ENCODE measurements around the gene PRKCZ. TPM values are rescaled to one million over a fixed set of nuclear protein-coding genes. Genes with fewer than 3 reads are reported as not detected.

Gene PRKCZ
- total RNA-seq, 2 donors from 2014 or later = 9.6 to 10.9 TPM

DNA sequence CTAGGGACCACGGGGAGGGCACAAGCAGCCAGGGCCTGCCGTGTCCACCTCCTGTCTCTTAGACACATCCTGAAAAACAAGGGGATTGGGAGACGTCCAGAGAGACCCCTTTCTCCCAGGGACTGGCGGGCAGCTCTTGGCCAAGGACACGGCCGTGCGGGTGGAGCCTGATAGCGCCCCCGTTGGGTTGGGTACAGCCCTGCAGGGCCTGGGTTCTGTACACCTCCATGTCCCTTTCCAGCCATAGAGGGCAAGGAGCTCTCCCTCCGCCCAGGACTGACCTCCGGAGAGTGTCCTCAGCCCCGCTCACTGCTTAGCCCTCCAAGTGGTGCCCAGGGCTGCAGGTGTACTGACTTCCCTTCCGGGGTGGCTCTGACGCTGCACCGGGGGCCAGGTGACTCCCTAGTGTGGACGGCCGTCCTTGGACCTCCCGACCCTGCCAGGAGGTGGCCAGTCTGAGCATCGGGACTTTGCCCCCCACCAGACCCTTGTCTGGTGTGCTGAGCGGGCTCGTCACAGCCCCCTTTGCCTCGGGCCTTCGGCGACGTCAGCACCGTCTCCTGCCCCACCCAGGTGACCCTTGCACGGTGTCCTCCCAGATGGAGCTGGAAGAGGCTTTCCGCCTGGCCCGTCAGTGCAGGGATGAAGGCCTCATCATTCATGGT lies 5.8 kb downstream of the PRKCZ start:
- intact Hi-C loops (cut with DNase I) = no loop called here
- no peaks in the 10 kb centered on the region for H3K27me3 ChIP-seq
- 85 to 92% methylated on average over 17 to 26 of the region's 29 CpGs for WGBS, 2 donors
- peaks cover 11% of the 10 kb centered on the region for H3K4me1 ChIP-seq
- no peaks in the 10 kb centered on the region for H3K9me3 ChIP-seq
- H3K27ac ChIP-seq = no peak overlapping the region
- TF ChIP-seq POLR2A (IDR thresholded peaks at IDR 0.05) = no peak
- TF ChIP-seq, protein P1, sequence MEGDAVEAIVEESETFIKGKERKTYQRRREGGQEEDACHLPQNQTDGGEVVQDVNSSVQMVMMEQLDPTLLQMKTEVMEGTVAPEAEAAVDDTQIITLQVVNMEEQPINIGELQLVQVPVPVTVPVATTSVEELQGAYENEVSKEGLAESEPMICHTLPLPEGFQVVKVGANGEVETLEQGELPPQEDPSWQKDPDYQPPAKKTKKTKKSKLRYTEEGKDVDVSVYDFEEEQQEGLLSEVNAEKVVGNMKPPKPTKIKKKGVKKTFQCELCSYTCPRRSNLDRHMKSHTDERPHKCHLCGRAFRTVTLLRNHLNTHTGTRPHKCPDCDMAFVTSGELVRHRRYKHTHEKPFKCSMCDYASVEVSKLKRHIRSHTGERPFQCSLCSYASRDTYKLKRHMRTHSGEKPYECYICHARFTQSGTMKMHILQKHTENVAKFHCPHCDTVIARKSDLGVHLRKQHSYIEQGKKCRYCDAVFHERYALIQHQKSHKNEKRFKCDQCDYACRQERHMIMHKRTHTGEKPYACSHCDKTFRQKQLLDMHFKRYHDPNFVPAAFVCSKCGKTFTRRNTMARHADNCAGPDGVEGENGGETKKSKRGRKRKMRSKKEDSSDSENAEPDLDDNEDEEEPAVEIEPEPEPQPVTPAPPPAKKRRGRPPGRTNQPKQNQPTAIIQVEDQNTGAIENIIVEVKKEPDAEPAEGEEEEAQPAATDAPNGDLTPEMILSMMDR (IDR thresholded peaks at IDR 0.05) = no peak
- no peak for DNase-seq
- H3K4me3 ChIP-seq = no peak overlapping the region
- H3K36me3 ChIP-seq (replicated peaks in 1 of 2; ENCODE audit: insufficient read depth in 1 of 2, low read depth in 2 of 2) = no peaks in the 10 kb centered on the region
- ATAC-seq = peak; percentile 36

DNA sequence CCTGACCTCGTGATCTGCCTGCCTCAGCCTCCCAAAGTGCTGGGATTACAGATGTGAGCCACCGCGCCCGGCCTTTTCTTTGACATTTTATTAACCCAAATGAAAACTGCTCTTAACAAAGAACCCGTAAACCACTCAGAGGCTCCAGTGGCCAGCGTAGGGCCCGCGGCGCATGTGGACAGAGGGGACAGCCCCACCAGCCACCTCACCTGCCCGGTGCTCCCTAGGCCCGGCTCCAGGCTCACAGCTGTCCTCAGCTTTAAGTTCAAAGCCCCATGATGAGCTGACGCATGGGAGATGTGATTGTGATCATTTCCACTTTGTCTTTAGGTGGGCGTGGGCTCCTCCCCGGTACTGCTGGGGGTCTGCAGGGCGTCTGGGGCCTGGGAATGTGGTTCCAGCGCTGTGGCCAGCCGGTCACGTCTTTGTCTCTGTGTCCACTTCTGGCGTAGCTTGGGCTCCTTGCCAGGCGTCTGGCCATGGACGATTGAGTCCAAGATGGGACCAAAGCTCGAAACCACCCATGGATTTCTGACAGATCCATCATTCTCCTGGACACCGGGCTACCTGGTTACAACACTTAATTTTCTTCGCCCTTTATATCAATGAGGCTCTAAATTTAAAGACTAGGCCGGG lies 6.9 kb downstream of the PRKCZ start:
- no peaks in the 10 kb centered on the region for H3K9me3 ChIP-seq
- H3K4me3 ChIP-seq = no peak overlapping the region
- DNase-seq = no peak
- TF ChIP-seq, protein P1 (IDR thresholded peaks at IDR 0.05) = no peak
- no peak for TF ChIP-seq POLR2A (IDR thresholded peaks at IDR 0.05)
- ATAC-seq = no peak
- H3K4me1 ChIP-seq = peaks cover under 1% of the 10 kb centered on the region
- H3K27ac ChIP-seq = no peak overlapping the region
- 93% methylated on average over 23 to 25 of the region's 25 CpGs for WGBS, 2 donors
- H3K36me3 ChIP-seq (replicated peaks in 1 of 2; ENCODE audit: insufficient read depth in 1 of 2, low read depth in 2 of 2) = no peaks in the 10 kb centered on the region
- H3K27me3 ChIP-seq = no peaks in the 10 kb centered on the region
- intact Hi-C loops (cut with DNase I) = no loop called here

DNA sequence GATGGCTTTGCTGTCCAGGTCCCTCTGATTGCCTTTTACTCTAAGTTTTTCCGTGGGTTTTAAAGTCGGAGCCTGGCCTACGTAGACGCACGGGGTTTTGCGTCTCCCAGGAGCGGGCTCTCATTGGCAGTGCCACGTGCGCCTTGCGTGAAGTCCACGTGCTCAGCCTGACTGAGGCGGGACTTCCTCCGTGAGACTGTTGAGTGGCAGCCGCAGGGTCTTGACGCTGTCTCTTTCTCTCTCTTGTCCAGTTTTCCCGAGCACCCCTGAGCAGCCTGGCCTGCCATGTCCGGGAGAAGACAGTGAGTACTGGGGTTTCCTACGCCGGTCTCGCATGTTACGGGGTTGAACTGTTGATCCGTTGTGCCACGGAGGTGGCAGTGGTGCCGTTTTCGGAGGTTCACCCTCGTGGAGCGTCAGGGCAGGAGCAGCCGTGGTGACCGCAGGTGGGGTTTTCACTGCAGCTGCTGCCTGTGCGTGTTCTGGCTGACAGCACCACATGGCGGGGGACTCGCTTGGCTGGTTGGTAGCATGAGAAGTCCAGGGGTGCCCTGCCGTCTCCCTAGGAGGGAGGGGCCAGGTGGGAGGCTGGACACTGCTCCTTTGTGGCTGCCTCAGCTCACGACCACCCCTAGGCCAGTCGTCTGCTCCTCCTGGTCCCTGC lies 9.2 kb downstream of the PRKCZ start:
- WGBS, 2 donors = 90 to 94% methylated on average over 32 to 35 of the region's 35 CpGs
- Histone ChIP-seq H3K36me3 (replicated peaks in 1 of 2; ENCODE audit: insufficient read depth in 1 of 2, low read depth in 2 of 2) (no peaks in the 10 kb centered on the region), H3K9me3 (peaks cover 0 to 1% (median 0%) of the 10 kb centered on the region in 3 donors), H3K4me1 (no peaks in the 10 kb centered on the region), H3K4me3 (no peak overlapping the region), H3K27me3 (no peaks in the 10 kb centered on the region), H3K27ac (no peak overlapping the region)
- intact Hi-C loops (cut with DNase I) = no loop called here
- DNase-seq (no peak), ATAC-seq (no peak)
- TF ChIP-seq, protein P1 (IDR thresholded peaks at IDR 0.05) = no peak
- no peak for TF ChIP-seq POLR2A (IDR thresholded peaks at IDR 0.05)

DNA sequence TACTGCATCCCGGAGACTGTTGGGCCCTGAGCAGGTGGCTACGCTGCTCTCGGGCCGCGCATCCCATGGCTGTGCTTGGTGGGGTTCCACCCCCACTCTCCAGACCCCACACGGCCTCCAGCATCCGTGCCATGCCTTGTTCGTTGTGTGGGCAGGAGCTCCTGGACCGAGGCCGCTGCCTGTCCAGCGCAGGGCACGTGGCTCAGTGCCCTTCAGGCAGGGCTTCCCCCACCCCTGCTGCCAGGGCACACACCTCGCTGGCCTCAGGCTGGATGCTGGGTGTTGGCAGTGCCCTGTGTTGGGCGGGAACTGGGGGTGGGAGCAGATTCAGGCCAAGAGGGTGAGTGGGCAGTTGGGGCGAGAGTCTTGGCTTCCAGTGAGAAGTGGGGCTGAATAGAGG lies 9.9 kb downstream of the PRKCZ start:
- 89 to 95% methylated on average over 2 to 15 of the region's 15 CpGs for WGBS, 2 donors
- Histone ChIP-seq H3K27me3 (no peaks in the 10 kb centered on the region), H3K36me3 (replicated peaks in 1 of 2; ENCODE audit: insufficient read depth in 1 of 2, low read depth in 2 of 2) (no peaks in the 10 kb centered on the region), H3K9me3 (peaks cover 0 to 5% (median 0%) of the 10 kb centered on the region in 3 donors), H3K4me3 (no peak overlapping the region), H3K27ac (no peak overlapping the region), H3K4me1 (no peaks in the 10 kb centered on the region)
- ATAC-seq = no peak
- no peak for TF ChIP-seq POLR2A (IDR thresholded peaks at IDR 0.05)
- TF ChIP-seq, protein P1 (IDR thresholded peaks at IDR 0.05) = no peak
- no peak for DNase-seq
- intact Hi-C loops (cut with DNase I) = no loop called here
